ENCODE data around the gene EIF4G2.
"Not testable (repeated sequence)": the region's sequence is repeated elsewhere in the genome, so short reads cannot be mapped to it uniquely, and the experiment has no call there.

- TF ChIP-seq EZH2, CTCF (IDR thresholded peaks at IDR 0.05): not testable (repeated sequence)
These were observed 13.8 kb upstream of the EIF4G2 start for GRCh38 chr11:10822491-10822890.

Data from neural progenitor cell (in vitro differentiated cells).